T-helper 22 cell (primary cell): ENCODE measurements around the gene TCAIM.

Source experiments
- DNase-seq: peaks from one replicate; pipeline ENCODE4 v3.0.0-alpha.2; 2020; ENCODE audit warnings: low read depth

Gene TCAIM

DNA sequence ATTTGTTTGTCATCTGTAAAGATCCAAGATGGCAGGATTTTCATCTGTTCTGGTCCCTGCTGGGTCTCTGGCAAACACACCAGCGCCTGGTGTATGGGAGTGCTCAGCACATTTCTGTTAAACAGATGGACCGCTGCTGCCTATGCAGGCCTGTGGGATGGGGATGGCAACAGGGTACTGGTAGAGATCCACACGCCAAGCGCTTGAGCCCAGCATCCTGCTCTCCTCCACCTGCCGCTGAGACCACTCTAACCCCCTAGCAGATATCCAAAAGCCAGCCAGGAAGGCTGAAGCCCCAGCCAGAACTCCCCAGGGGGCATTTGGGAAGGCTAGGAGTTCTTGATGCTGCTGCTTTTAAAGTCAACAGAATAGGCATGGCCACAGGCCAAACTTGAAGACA, 107.2 kb downstream of the TCAIM start:
- no peak for DNase-seq

DNA sequence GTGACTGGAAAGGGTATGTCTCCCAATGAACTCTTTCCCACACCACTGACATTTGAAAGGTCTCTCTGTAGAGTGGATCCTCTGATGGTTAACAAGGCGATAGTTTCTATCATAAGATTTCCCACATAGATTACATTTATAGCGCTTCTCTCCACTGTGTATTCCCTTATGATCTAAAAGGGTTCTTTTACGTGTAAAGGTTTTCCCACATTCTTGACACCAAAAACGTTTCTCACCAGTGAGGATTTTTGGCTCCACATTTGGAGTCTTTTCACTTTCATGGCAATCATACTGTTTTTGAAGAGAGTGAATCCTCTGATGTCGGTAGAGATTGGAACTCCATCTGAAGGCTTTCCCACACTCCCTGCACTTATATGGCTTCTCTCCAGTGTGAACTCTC, 108.4 kb downstream of the TCAIM start:
- no peak for DNase-seq

GRCh38 chr3:44451441-44451840, 112.9 kb downstream of the TCAIM start:
- no peak for DNase-seq

- DNase-seq, result no peak
Observed at GRCh38 chr3:44454258-44454657, 115.7 kb downstream of the TCAIM start.

DNA sequence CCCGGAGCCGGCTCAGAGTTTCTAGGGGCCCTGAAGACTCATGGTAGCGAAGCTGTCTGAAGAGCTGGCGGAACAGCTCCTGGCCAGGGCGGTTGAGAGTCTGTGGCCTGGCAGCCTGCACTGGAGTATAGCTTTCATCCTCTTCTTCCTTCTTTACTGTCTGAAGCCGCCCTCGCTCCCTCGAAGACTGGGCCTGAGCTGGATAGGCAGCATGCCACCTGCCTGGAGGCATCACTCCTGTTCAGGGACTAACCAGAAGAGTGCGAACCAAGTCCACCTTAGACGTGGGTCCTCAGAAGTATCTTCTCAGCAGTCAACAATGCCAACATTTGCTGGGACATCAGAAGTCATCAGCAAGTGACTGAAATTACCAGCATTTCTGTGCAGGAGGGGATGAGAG, 116.8 kb downstream of the TCAIM start:
- DNase-seq, result no peak
